GM19239 (cell line): ENCODE results near the gene DLX5.

Experiments used
- DNase-seq: peaks from one replicate; pipeline ENCODE4 v3.0.0; 2011; ENCODE audit warnings: low spot score; ENCODE audit not compliant: insufficient read length
- FAIRE-seq: peaks from 2 replicates; lab custom pipeline; 2011; peaks lifted over from hg19 to GRCh38; lab: Jason Lieb, UNC

Gene DLX5

GRCh38 chr7:97006816-97007582 is 17.6 kb downstream of the DLX5 start:
- DNase-seq (no peak), FAIRE-seq (no peak)

GRCh38 chr7:97006055-97006815 is 18.4 kb downstream of the DLX5 start:
- DNase-seq (no peak), FAIRE-seq (no peak)

- DNase-seq (no peak), FAIRE-seq (no peak)
Measured at GRCh38 chr7:97005183-97006054, 19.2 kb downstream of the DLX5 start, which contains the start of gene DLX6. Gene DLX6 (plus strand): TSS chr7:97005553. CDS start chr7:97005978, 425 bp downstream.

DNA sequence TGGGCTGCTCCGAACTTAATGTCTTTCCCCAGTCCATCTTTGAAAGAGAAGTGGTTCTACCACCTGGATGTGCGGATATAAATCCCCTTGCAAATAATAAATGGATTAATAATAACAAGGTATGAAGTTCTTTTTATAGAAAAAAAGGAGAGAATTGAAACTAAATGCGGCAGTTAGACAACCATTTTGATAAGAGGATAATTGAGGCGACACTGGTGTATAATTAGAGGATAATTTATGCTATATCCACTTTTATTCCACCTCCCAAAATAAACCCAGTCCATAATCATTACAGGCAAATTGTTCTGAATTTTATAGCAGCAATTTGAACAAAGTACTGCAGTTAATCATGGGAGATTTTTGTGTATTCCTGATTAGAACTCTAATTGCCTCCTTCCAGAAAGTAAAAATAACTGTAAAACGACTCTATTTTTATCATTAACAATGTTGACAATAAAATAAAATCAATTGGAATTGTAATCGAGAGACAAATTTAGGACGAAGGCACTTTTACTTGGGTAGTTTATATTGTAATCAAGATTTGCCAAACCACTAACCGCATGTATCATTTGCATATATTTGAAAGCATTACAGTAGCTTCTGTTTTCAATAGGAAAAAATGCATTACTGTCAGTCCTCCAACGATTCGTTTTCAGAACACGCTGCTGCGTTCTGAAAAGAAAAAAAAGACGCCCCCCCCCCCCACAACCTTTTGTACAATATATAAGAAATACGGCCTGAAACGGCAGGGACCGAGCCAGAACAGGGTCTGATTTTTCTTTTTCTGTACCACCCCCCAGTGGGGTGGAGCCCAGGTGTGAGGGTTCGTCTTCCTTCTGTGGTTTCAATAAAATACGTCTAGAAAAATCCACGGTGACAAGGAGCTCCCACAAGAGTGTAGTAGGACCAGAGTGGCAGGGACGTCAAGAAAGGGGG is 20.1 kb downstream of the DLX5 start:
- DNase-seq (no peak), FAIRE-seq (no peak)

DNA sequence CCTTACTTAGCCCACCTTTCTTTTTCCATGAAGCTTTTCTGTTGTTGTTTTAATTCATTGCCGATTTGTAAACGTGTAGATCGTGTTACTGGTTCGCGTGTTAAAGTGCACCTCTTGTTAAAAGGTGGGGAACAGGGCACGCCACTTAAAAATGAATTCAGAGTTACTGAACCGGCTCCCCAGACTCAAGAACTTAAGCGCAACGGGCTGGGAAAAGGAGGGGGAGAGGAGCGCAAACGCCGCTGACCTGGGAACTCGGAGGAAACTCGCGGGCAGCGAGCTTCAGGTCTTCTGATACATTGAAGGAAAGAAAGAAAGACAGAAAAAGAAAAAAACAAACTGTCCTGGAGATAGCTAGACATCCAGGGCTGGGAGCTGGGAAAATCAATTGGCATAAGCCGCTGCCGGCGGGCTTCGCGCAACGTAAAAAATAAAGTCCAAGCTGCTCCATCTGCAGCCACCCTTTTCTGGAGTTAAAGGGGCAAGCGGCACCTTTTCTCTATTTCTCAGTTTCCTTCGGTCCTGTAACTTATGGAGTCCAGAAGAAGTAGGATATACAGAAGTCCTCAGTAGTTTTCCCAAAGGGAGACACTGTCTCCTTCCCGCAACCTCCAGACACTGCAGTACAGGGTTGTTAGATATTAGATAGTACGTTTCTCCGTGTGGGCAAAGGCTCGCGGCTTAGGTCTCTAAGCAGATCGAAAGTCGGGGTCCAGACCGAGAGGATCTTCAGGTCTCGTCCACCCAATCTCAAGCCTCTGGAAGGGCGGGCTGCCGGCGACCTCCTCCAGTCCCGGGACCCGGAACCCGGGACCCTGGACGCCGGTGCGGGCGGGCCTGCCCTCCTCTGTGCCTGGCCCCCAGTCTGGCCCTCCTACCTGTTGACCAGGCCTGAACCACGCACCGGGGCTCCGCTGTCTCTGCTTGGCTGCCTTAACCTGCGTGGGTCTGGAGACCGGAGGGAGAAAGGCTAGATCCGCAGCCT is 21.1 kb downstream of the DLX5 start:
- FAIRE-seq (no peak), DNase-seq (no peak)

- no peak for DNase-seq
- FAIRE-seq: no peak
Measured at GRCh38 chr7:97002555-97003261, 21.9 kb downstream of the DLX5 start.

GRCh38 chr7:97001656-97002554 is 22.7 kb downstream of the DLX5 start:
- DNase-seq (no peak), FAIRE-seq (no peak)

GRCh38 chr7:97001221-97001620 is 23.4 kb downstream of the DLX5 start:
- DNase-seq (no peak), FAIRE-seq (no peak)

DNA sequence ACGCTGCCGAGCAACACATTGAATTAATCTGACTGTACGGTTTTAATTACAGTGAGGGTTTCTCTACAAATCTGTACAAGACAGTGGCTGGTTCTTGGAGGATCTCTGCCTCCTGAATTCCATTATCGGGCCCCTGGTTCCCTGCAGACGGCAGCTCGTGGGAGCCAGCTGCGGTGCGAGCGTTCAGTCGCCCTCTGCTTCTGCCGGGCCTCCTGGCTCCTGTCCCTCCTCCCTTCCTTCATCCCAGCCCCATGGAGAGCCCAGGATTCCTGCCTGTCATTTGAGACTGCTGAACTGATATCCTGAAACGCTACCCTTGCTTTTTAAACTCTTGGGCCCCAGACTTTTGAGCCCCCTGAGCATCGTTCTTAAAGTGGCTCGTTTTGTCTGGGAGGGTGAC is 25.9 kb downstream of the DLX5 start:
- no peak for FAIRE-seq
- no peak for DNase-seq

GRCh38 chr7:96998333-96998732 is 26.3 kb downstream of the DLX5 start:
- DNase-seq: no peak

GRCh38 chr7:96997512-96998032 is 27.1 kb downstream of the DLX5 start:
- no peak for FAIRE-seq

More at GRCh38 chr7:96998333-96998732, 26.3 kb downstream of the DLX5 start:
- no peak for FAIRE-seq

GRCh38 chr7:96996958-96997511 is 27.6 kb downstream of the DLX5 start:
- FAIRE-seq: no peak
- DNase-seq: no peak

More at GRCh38 chr7:96997512-96998032, 27.1 kb downstream of the DLX5 start:
- no peak for DNase-seq

GRCh38 chr7:96996111-96996957 is 28.3 kb downstream of the DLX5 start:
- FAIRE-seq (no peak), DNase-seq (no peak)

GRCh38 chr7:96995406-96996110 is 29.1 kb downstream of the DLX5 start:
- no peak for FAIRE-seq
- DNase-seq: no peak

DNA sequence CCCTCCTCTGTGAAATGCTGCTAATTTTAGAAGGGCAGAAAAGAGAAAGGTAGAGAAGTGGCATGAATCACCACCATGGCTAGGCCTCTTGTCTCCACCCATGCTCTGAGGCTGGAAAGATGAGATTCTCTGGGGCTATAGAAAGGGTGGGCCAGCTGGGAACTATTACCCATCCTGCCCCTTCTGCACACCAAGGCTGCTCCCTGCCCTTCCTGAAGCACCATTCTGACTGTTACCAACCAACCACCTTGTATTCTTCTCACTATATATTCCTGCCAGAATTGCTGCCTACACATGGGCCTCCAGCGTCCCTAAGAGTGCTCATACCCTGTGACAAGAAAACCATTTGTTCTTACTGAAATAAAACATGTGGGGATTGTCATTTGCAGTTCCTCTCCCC is 30.7 kb downstream of the DLX5 start:
- DNase-seq (no peak), FAIRE-seq (no peak)
